Endothelial cell of umbilical vein (primary cell): ENCODE results near the gene MBD4. TPM values are rescaled to one million over a fixed set of nuclear protein-coding genes. Genes with fewer than 3 reads are reported as not detected.

Experiments
- BruUV-seq: library from RNA; stranded (reverse); fragments of 400-500 nt; replicated peaks from 2 replicates; lab custom pipeline; 2021; lab: Mats Ljungman, UMichigan
- CTCF ChIA-PET: fragments of 300-600, 350-600 bp; sonication (Branson Sonifier 250); formaldehyde crosslinking; loops from one replicate; lab custom pipeline; 2021; ENCODE audit warnings: antibody characterized with exemption, inconsistent platforms; lab: Charles Lee
- POLR2A ChIA-PET: fragments of 300-600, 350-600 bp; sonication (Branson Sonifier 250); formaldehyde crosslinking; loops from one replicate; lab custom pipeline; 2021; ENCODE audit warnings: antibody characterized with exemption, inconsistent platforms; lab: Charles Lee
- DNase-seq: peaks from one replicate; pipeline ENCODE4 v3.0.0-alpha.2; 2011; ENCODE audit warnings: low read depth, low spot score
- FAIRE-seq: peaks from 2 replicates; lab custom pipeline; 2011; peaks lifted over from hg19 to GRCh38; lab: Jason Lieb, UNC
- H2AFZ ChIP-seq: 2 replicates; pipeline ENCODE4 v1.6.0; 2012; ENCODE audit warnings: low read depth, low read length, control low read depth, inconsistent platforms
- H3K27ac ChIP-seq: 2 replicates; pipeline ENCODE4 v1.5.1; 2011; ENCODE audit warnings: low read depth, mild to moderate bottlenecking, control low read depth, low read length, moderate library complexity; ENCODE audit not compliant: insufficient read depth
- H3K27me3 ChIP-seq, 2 experiments: 2 replicates each; pipeline versions ENCODE4 v1.6.0 to v1.6.1; 2011; ENCODE audit warnings: low read length in 2 of 2, mixed read lengths in 1 of 2; ENCODE audit not compliant: control insufficient read depth in 2 of 2, insufficient read depth in 2 of 2
- H3K36me3 ChIP-seq, 2 experiments: 2 replicates in 1 of 2; 3 replicates in 1 of 2; pipeline ENCODE4 v1.5.1; 2011; ENCODE audit warnings: low read length in 2 of 2, mild to moderate bottlenecking in 1 of 2, moderate library complexity in 1 of 2; ENCODE audit not compliant: control insufficient read depth in 2 of 2, insufficient read depth in 2 of 2; ENCODE audit errors: extremely low read depth in 1 of 2
- H3K4me1 ChIP-seq: 3 replicates; pipeline ENCODE4 v1.5.1; 2011; ENCODE audit warnings: mild to moderate bottlenecking, low read length; ENCODE audit not compliant: control insufficient read depth, insufficient read depth; ENCODE audit errors: extremely low read depth
- H3K4me2 ChIP-seq: 2 replicates; pipeline ENCODE4 v1.6.1; 2011; ENCODE audit warnings: low read length, control low read depth, mixed read lengths; ENCODE audit not compliant: insufficient read depth
- H3K4me3 ChIP-seq, 3 experiments: fragments of 200-600 bp in 1 of 3; sonication (generic), shearing (Covaris generic) in 1 of 3; replicated peaks in 1 of 3; 2 replicates each; pipeline ENCODE4 v1.5.1; 2011 to 2016; ENCODE audit warnings: control low read depth in 3 of 3, low read length in 3 of 3, mild to moderate bottlenecking in 2 of 3, inconsistent platforms in 1 of 3, low read depth in 1 of 3, moderate library complexity in 1 of 3; ENCODE audit not compliant: insufficient read depth in 1 of 3
- H3K79me2 ChIP-seq: 2 replicates; pipeline ENCODE4 v1.6.0; 2012; ENCODE audit warnings: low read length, inconsistent platforms; ENCODE audit not compliant: control insufficient read depth, insufficient read depth
- H3K9ac ChIP-seq: replicated peaks from 2 replicates; pipeline ENCODE3; 2011; ENCODE audit warnings: low read length, control low read depth; ENCODE audit not compliant: insufficient read depth; ENCODE audit errors: extremely low read depth
- H3K9me1 ChIP-seq: replicated peaks from 3 replicates; pipeline ENCODE4 v1.6.0; 2011; ENCODE audit warnings: mild to moderate bottlenecking, low read length; ENCODE audit not compliant: control insufficient read depth, insufficient read depth; ENCODE audit errors: extremely low read depth
- H3K9me3 ChIP-seq: replicated peaks from 2 replicates; pipeline ENCODE4 v1.5.1; 2012; ENCODE audit warnings: low read length, inconsistent platforms; ENCODE audit not compliant: control insufficient read depth, insufficient read depth
- H4K20me1 ChIP-seq: replicated peaks from 2 replicates; pipeline ENCODE3; 2011; ENCODE audit warnings: mild to moderate bottlenecking, low read length; ENCODE audit not compliant: control insufficient read depth, insufficient read depth; ENCODE audit errors: extremely low read depth
- CTCF ChIP-seq, 2 donors: IDR thresholded peaks; 1 replicate in 1 of 2; 2 replicates in 1 of 2; pipeline ENCODE4 v1.5.1; 2011; ENCODE audit warnings: low read length in 2 of 2, mild to moderate bottlenecking in 2 of 2, moderate library complexity in 2 of 2, control low read depth in 1 of 2, inconsistent platforms in 1 of 2, low read depth in 1 of 2; ENCODE audit not compliant: insufficient read depth in 1 of 2; ENCODE audit errors: extremely low read depth in 1 of 2
- EZH2 ChIP-seq: IDR thresholded peaks from 2 replicates; pipeline ENCODE4 v1.6.1; 2012; ENCODE audit warnings: borderline replicate concordance, low read depth, mild to moderate bottlenecking, moderate library complexity, low read length, inconsistent platforms; ENCODE audit not compliant: severe bottlenecking
- FOS ChIP-seq: IDR thresholded peaks from 2 replicates; pipeline ENCODE4 v1.6.1; 2011; ENCODE audit warnings: mild to moderate bottlenecking, low read length, moderate library complexity, borderline replicate concordance; ENCODE audit not compliant: insufficient read depth
- GATA2 ChIP-seq: IDR thresholded peaks from 2 replicates; pipeline ENCODE4 v1.7.0; 2011; ENCODE audit warnings: low read depth, mild to moderate bottlenecking, moderate library complexity, mixed read lengths, low read length; ENCODE audit not compliant: insufficient read length, insufficient read depth
- JUN ChIP-seq: IDR thresholded peaks from 2 replicates; pipeline ENCODE4 v1.6.1; 2011; ENCODE audit warnings: borderline replicate concordance, low read depth; ENCODE audit not compliant: insufficient read length, insufficient read depth
- MYC ChIP-seq: IDR thresholded peaks from one replicate; pipeline ENCODE4 v1.6.1; 2011; ENCODE audit warnings: mild to moderate bottlenecking, low read depth, low read length
- POLR2A ChIP-seq: IDR thresholded peaks from 2 replicates; pipeline ENCODE4 v1.6.1; 2012; ENCODE audit warnings: low read depth, mild to moderate bottlenecking, control low read depth, low read length
- POLR2AphosphoS5 ChIP-seq: IDR thresholded peaks from 2 replicates; pipeline ENCODE4 v1.6.1; 2012; ENCODE audit warnings: low read depth, mild to moderate bottlenecking, control low read depth, low read length, moderate library complexity; ENCODE audit not compliant: insufficient read depth
- dilution Hi-C: fragments of 300-500 bp; cut with MboI; formaldehyde crosslinking; loops from one replicate; pipeline ENCODE4 v1.15.0; 2019; ENCODE audit warnings: low sequenced_read_pairs; ENCODE audit not compliant: extremely low pct_ligation_motif_present
- intact Hi-C: fragments of 100-400 bp; cut with micrococcal nuclease; formaldehyde crosslinking; loops from one replicate; pipeline ENCODE4 v1.10.0; 2022
- polyA plus RNA-seq, 4 experiments: library from polyadenylated mRNA; depleted of rRNA in 3 of 4; stranded (reverse) in 3 of 4; unstranded in 1 of 4; fragments of >200 nt; gene quantifications; 2 replicates each; pipeline versions ENCODE4 v1.2.1 to v1.2.3, GENCODE V29; 2011 to 2012; ENCODE audit warnings: missing spikeins in 1 of 4
- total RNA-seq: library from RNA; stranded (reverse); gene quantifications from 2 replicates; pipeline ENCODE4 v1.2.3, GENCODE V29; 2021
- TF ChIP-seq, protein P1 (sequence below): IDR thresholded peaks from 2 replicates; pipeline ENCODE4 v1.6.1; 2011; ENCODE audit not compliant: insufficient read depth, insufficient read length

MBD4 gene
- total and polyA plus RNA-seq, 2 donors (not counting 3 experiments of a cell fraction or from before 2014, with no cell fraction given) = 17.4 to 39.5 TPM

DNA sequence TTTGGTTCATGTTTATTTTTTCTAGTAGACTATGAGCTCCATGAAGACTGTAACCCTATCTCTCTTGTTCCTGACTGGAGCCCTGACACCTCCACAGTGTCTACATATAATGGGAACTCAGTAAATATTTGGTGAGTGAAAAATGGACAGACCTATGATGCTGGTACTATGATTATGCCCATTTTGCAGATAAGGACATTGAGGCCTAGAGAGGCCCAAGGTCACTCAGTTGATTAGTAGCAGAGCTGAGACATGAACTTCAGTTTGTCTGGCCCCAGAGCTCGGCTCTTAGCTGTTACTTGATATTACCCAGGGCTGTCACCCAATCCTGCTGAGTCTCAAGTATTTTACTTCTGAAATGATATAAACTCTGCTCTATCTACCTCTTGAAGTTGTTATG lies 16.9 kb downstream of the MBD4 start:
- Histone ChIP-seq H3K27me3 (peaks cover 0 to 4% of the 10 kb centered on the region in 2 experiments), H3K9ac (no peak overlapping the region), H3K4me2 (no peak overlapping the region), H3K9me1 (no peaks in the 10 kb centered on the region), H3K27ac (no peak overlapping the region), H3K36me3 (no peaks in the 10 kb centered on the region), H3K4me1 (peaks cover 2% of the 10 kb centered on the region), H2AFZ (no peak overlapping the region), H4K20me1 (no peaks in the 10 kb centered on the region), H3K79me2 (no peaks in the 10 kb centered on the region), H3K9me3 (no peaks in the 10 kb centered on the region), H3K4me3 (no peak overlapping the region)
- CTCF ChIA-PET = interaction anchor here (0.6 to 3.9 kb wide), 8 partner anchors 9 to 627 kb away, joined by 3 to 25 read pairs (median 3); no protein-coding TSS in a partner anchor
- intact Hi-C loops = no loop called here
- POLR2A ChIA-PET = no interaction called here
- no peak for TF ChIP-seq FOS
- TF ChIP-seq POLR2AphosphoS5 = no peak
- no peak for TF ChIP-seq CTCF (IDR thresholded peaks at IDR 0.05; ENCODE audit: extremely low read depth in 1 of 2, insufficient read depth in 1 of 2, low read depth in 1 of 2, low read length in 2 of 2)
- no peak for TF ChIP-seq MYC
- no peak for TF ChIP-seq GATA2
- TF ChIP-seq JUN = no peak
- TF ChIP-seq, protein P1, sequence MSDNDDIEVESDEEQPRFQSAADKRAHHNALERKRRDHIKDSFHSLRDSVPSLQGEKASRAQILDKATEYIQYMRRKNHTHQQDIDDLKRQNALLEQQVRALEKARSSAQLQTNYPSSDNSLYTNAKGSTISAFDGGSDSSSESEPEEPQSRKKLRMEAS = no peak
- TF ChIP-seq POLR2A = no peak
- TF ChIP-seq EZH2 = no peak
- dilution Hi-C loops = no loop called here
- no peak for FAIRE-seq
- no TSS peak for BruUV-seq
- DNase-seq = no peak
